GM23248 (cell line): Measurements from ENCODE around the gene TOP2A. TPM values are rescaled to one million over a fixed set of nuclear protein-coding genes. Genes with fewer than 3 reads are reported as not detected.
"Not testable (repeated sequence)": the region's sequence is repeated elsewhere in the genome, so short reads cannot be mapped to it uniquely, and the experiment has no call there.

Source experiments
- DNase-seq: peaks from one replicate; pipeline ENCODE4 v3.0.0-alpha.2; 2015
- H2AFZ ChIP-seq: fragments of 200-600 bp; sonication (generic); 2 replicates; pipeline ENCODE4 v1.6.1; 2016; ENCODE audit warnings: antibody characterized with exemption
- H3F3A ChIP-seq: fragments of 200-600 bp; sonication (generic); 2 replicates; pipeline ENCODE4 v1.6.1; 2016; ENCODE audit warnings: mild to moderate bottlenecking, antibody characterized with exemption, mixed run types; ENCODE audit not compliant: insufficient read depth
- H3K27ac ChIP-seq: fragments of 200-600 bp; sonication (generic); 2 replicates; pipeline ENCODE4 v1.5.1; 2016; ENCODE audit warnings: mild to moderate bottlenecking
- H3K27me3 ChIP-seq: fragments of 200-600 bp; sonication (generic); replicated peaks from 2 replicates; pipeline ENCODE4 v1.6.1; 2016; ENCODE audit warnings: mild to moderate bottlenecking; ENCODE audit not compliant: insufficient read depth
- H3K36me3 ChIP-seq: fragments of 200-600 bp; sonication (generic); 2 replicates; pipeline ENCODE4 v1.6.1; 2016; ENCODE audit warnings: low read depth, mild to moderate bottlenecking
- H3K4me1 ChIP-seq: fragments of 200-600 bp; sonication (generic); 2 replicates; pipeline ENCODE4 v1.6.1; 2016; ENCODE audit warnings: mild to moderate bottlenecking; ENCODE audit not compliant: insufficient read depth
- H3K4me2 ChIP-seq: fragments of 200-600 bp; sonication (generic); one replicate; pipeline ENCODE4 v1.6.1; 2016; ENCODE audit warnings: mild to moderate bottlenecking; ENCODE audit not compliant: unreplicated experiment
- H3K4me3 ChIP-seq: fragments of 200-600 bp; sonication (generic); 2 replicates; pipeline ENCODE4 v1.5.1; 2016; ENCODE audit warnings: mild to moderate bottlenecking
- H3K79me2 ChIP-seq: fragments of 200-600 bp; sonication (generic); 2 replicates; pipeline ENCODE4 v1.6.1; 2016; ENCODE audit warnings: mild to moderate bottlenecking; ENCODE audit not compliant: insufficient read depth
- H3K9ac ChIP-seq: fragments of 200-600 bp; sonication (generic); 2 replicates; pipeline ENCODE4 v1.6.1; 2016; ENCODE audit warnings: mild to moderate bottlenecking
- H3K9me2 ChIP-seq: fragments of 200-600 bp; sonication (generic); 2 replicates; pipeline ENCODE4 v1.6.1; 2016; ENCODE audit warnings: mixed run types, mild to moderate bottlenecking, moderate library complexity; ENCODE audit not compliant: insufficient read depth
- H3K9me3 ChIP-seq: fragments of 200-600 bp; sonication (generic); one replicate; pipeline ENCODE4 v1.6.1; 2017; ENCODE audit warnings: low read depth
- H4K20me1 ChIP-seq: fragments of 200-600 bp; sonication (generic); 2 replicates; pipeline ENCODE4 v1.6.0; 2016; ENCODE audit not compliant: insufficient read depth
- EZH2 ChIP-seq: fragments of 200-600 bp; sonication (generic); IDR thresholded peaks from 2 replicates; pipeline ENCODE4 v1.6.1; 2018; ENCODE audit warnings: antibody characterized with exemption, mild to moderate bottlenecking; ENCODE audit not compliant: insufficient read depth, poor library complexity, severe bottlenecking
- EZH2phosphoT487 ChIP-seq: fragments of 200-600 bp; sonication (generic); IDR thresholded peaks from 2 replicates; pipeline ENCODE4 v1.6.1; 2018; ENCODE audit warnings: antibody characterized with exemption, moderate library complexity, mild to moderate bottlenecking, low read depth; ENCODE audit not compliant: insufficient read depth
- WGBS, 2 experiments: methylation state at CpG; one replicate each; pipeline ENCODE4 v1.1.6; 2015 to 2017; ENCODE audit warnings: low lambda C conversion rate in 2 of 2, low coverage in 1 of 2; ENCODE audit errors: missing lambda C conversion rate in 2 of 2; 5-methylcytosine and 5-hydroxymethylcytosine counted together
- in situ Hi-C: fragments of 300-500 bp; cut with MboI; formaldehyde crosslinking; loops from 2 replicates; pipeline ENCODE4 v1.15.0; 2020
- polyA plus RNA-seq: library from polyadenylated mRNA; unstranded; fragments of >200 nt; fragmentation: Nextera tagmentation; extraction: Ambion mirVana; gene quantifications from 2 replicates; pipeline ENCODE4 v1.2.1, GENCODE V29; 2016
- total RNA-seq: library from RNA; depleted of rRNA; stranded (reverse); fragments of >200 nt; shearing (Covaris generic); gene quantifications from 2 replicates; pipeline ENCODE4 v1.2.3, GENCODE V29; 2014

The TOP2A gene
- total and polyA plus RNA-seq, 2 experiments from 2014 or later, result 47.0 to 71.4 TPM

GRCh38 chr17:40371261-40371929, 46.3 kb downstream of the TOP2A start:
- Histone ChIP-seq H3K4me2 (no peak overlapping the region), H3K36me3 (no peaks in the 10 kb centered on the region), H3K79me2 (no peaks in the 10 kb centered on the region), H3F3A (no peaks in the 10 kb centered on the region), H3K9me2 (no peaks in the 10 kb centered on the region), H3K27me3 (no peaks in the 10 kb centered on the region), H3K9me3 (no peaks in the 10 kb centered on the region), H3K27ac (no peak overlapping the region), H3K9ac (no peak overlapping the region), H2AFZ (no peak overlapping the region), H4K20me1 (no peaks in the 10 kb centered on the region), H3K4me1 (no peaks in the 10 kb centered on the region), H3K4me3 (no peak overlapping the region)
- TF ChIP-seq EZH2 (no peak), EZH2phosphoT487 (no peak)
- 89% methylated on average over 16 of the region's 16 CpGs for WGBS, 2 experiments
- in situ Hi-C loops, result loop anchor here (25.0 kb wide), 1 partner anchor 416 kb away; the partner anchor contains the start of genes KRT27 and KRT28
- DNase-seq, result no peak

GRCh38 chr17:40369923-40370322, 47.8 kb downstream of the TOP2A start:
- in situ Hi-C loops, result loop anchor here (10.0 to 25.0 kb wide), 2 partner anchors 165 to 417 kb away; partner anchors contain the start of genes KRT27 and KRT28
- H4K20me1 ChIP-seq, result no peaks in the 10 kb centered on the region

GRCh38 chr17:40367728-40368127, 50.0 kb downstream of the TOP2A start:
- not testable (repeated sequence) for H3F3A ChIP-seq, H3K9ac ChIP-seq, H3K4me3 ChIP-seq, H3K4me1 ChIP-seq, H3K4me2 ChIP-seq, H3K27ac ChIP-seq, DNase-seq, H4K20me1 ChIP-seq, H3K27me3 ChIP-seq, H3K9me2 ChIP-seq, H2AFZ ChIP-seq, H3K79me2 ChIP-seq, H3K9me3 ChIP-seq, H3K36me3 ChIP-seq
- 81 to 88% methylated on average over 9 of the region's 9 CpGs for whole genome bisulfite sequencing, 2 experiments
- in situ Hi-C loops, result loop anchor here (10.0 to 25.0 kb wide), 2 partner anchors 167 to 420 kb away; partner anchors contain the start of genes KRT27 and KRT28

More at GRCh38 chr17:40369923-40370322, 47.8 kb downstream of the TOP2A start:
- no peaks in the 10 kb centered on the region for H3K4me1 ChIP-seq
- TF ChIP-seq EZH2 (no peak), EZH2phosphoT487 (no peak)
- H3K4me3 ChIP-seq, result no peak overlapping the region
- H3K9me2 ChIP-seq, result no peaks in the 10 kb centered on the region
- H3K36me3 ChIP-seq, result no peaks in the 10 kb centered on the region
- DNase-seq, result no peak
- no peak overlapping the region for H3K9ac ChIP-seq
- no peak overlapping the region for H3K4me2 ChIP-seq
- H3F3A ChIP-seq, result no peaks in the 10 kb centered on the region
- no peaks in the 10 kb centered on the region for H3K79me2 ChIP-seq
- H2AFZ ChIP-seq, result no peak overlapping the region
- H3K27me3 ChIP-seq, result no peaks in the 10 kb centered on the region
- H3K9me3 ChIP-seq, result no peaks in the 10 kb centered on the region
- no peak overlapping the region for H3K27ac ChIP-seq
- 93 to 98% methylated on average over 7 of the region's 7 CpGs for WGBS, 2 experiments

GRCh38 chr17:40366861-40367518, 50.7 kb downstream of the TOP2A start:
- Histone ChIP-seq H3K9ac (no peak overlapping the region), H3K27ac (no peak overlapping the region), H3K4me3 (no peak overlapping the region), H3F3A (no peaks in the 10 kb centered on the region), H3K27me3 (no peaks in the 10 kb centered on the region), H3K79me2 (no peaks in the 10 kb centered on the region), H3K9me3 (no peaks in the 10 kb centered on the region), H3K4me1 (no peaks in the 10 kb centered on the region; the same call in 1 of the 2 replicates), H3K36me3 (no peaks in the 10 kb centered on the region), H3K9me2 (no peaks in the 10 kb centered on the region), H2AFZ (no peak overlapping the region), H3K4me2 (no peak overlapping the region), H4K20me1 (no peaks in the 10 kb centered on the region)
- 81 to 90% methylated on average over 12 to 17 of the region's 17 CpGs for WGBS, 2 experiments
- in situ Hi-C loops, result loop anchor here (10.0 to 25.0 kb wide), 2 partner anchors 168 to 420 kb away; partner anchors contain the start of genes KRT27 and KRT28
- TF ChIP-seq EZH2 (no peak), EZH2phosphoT487 (no peak)
- DNase-seq, result no peak
